NOMO-1 treated with DMSO at 0.1 percent for 48 hours (cell line): ENCODE data around the gene KDELR1.
A peak's percentile ranks its signal among the peaks of the same experiment; 100 is the strongest.

Source experiments
- DNase-seq: peaks from one replicate; lab custom pipeline; 2025; ENCODE audit not compliant: unreplicated experiment; lab: John Stamatoyannopoulos, UW

KDELR1 gene

GRCh38 chr19:48391100-48392005 lies at the start of gene KDELR1:
KDELR1 (minus strand) TSS chr19:48391551; CDS start chr19:48391358, 193 bp downstream.
- peak; percentile 49 for DNase-seq

- DNase-seq = no peak
Measured at GRCh38 chr19:48436586-48436985, 45.2 kb upstream of the KDELR1 start.

GRCh38 chr19:48433337-48433736 lies 42.0 kb upstream of the KDELR1 start:
- DNase-seq = no peak

- DNase-seq = no peak
Measured at GRCh38 chr19:48428670-48429069, 37.3 kb upstream of the KDELR1 start.

GRCh38 chr19:48424694-48425219 lies 33.4 kb upstream of the KDELR1 start:
- peak; percentile 30 for DNase-seq

GRCh38 chr19:48421548-48421947 lies 30.2 kb upstream of the KDELR1 start:
- no peak for DNase-seq

- DNase-seq = no peak
Measured at GRCh38 chr19:48419158-48419920, 28.0 kb upstream of the KDELR1 start.

GRCh38 chr19:48418317-48419064 lies 27.1 kb upstream of the KDELR1 start:
- no peak for DNase-seq

GRCh38 chr19:48417421-48417820 lies 26.1 kb upstream of the KDELR1 start:
- DNase-seq = no peak

- no peak for DNase-seq
Measured at GRCh38 chr19:48415806-48416221, 24.5 kb upstream of the KDELR1 start.

- peak; percentile 58 for DNase-seq
Measured at GRCh38 chr19:48415395-48415794, 24.0 kb upstream of the KDELR1 start.

GRCh38 chr19:48413879-48414587 lies 22.7 kb upstream of the KDELR1 start:
- no peak for DNase-seq

GRCh38 chr19:48405850-48406249 lies 14.5 kb upstream of the KDELR1 start:
- DNase-seq = no peak

- no peak for DNase-seq
Measured at GRCh38 chr19:48405010-48405659, 13.8 kb upstream of the KDELR1 start.

- DNase-seq = peak; percentile 7
Measured at GRCh38 chr19:48403606-48404005, 12.3 kb upstream of the KDELR1 start.

GRCh38 chr19:48401287-48401686 lies 9.9 kb upstream of the KDELR1 start:
- no peak for DNase-seq

GRCh38 chr19:48400018-48400742 lies 8.8 kb upstream of the KDELR1 start:
- DNase-seq = no peak

GRCh38 chr19:48398375-48399235 lies 7.3 kb upstream of the KDELR1 start:
- peak; percentile 95 for DNase-seq

- DNase-seq = no peak
Measured at GRCh38 chr19:48398102-48398374, 6.7 kb upstream of the KDELR1 start.
